Measurements from ENCODE around the gene CCDC157.
A peak's percentile ranks its signal among the peaks of the same experiment; 100 is the strongest.

CCDC157 gene

GRCh38 chr22:30356449-30357235, at the start of gene CCDC157, which contains the start of gene SF3A1:
Gene CCDC157, plus strand, starts transcription at chr22:30357007. Its CDS starts 8,994 bp downstream, at chr22:30366001.
Gene SF3A1, minus strand, starts transcription at chr22:30356894. Its CDS starts 102 bp downstream, at chr22:30356792.
- in situ Hi-C loops (cut with HindIII; ENCODE audit: low pct_ligation_motif_present, low pct_unique_long_range_greater_than_20kb, low sequenced_read_pairs), result no loop called here

GRCh38 chr22:30307041-30307574, 49.7 kb upstream of the CCDC157 start:
- DNase-seq, result no peak
- in situ Hi-C loops (cut with HindIII; ENCODE audit: low pct_ligation_motif_present, low pct_unique_long_range_greater_than_20kb, low sequenced_read_pairs), result no loop called here

More at GRCh38 chr22:30356449-30357235, at the start of gene CCDC157, which contains the start of gene SF3A1:
- DNase-seq, result peak; percentile 86

- no peak for DNase-seq
- in situ Hi-C loops (cut with HindIII; ENCODE audit: low pct_ligation_motif_present, low pct_unique_long_range_greater_than_20kb, low sequenced_read_pairs), result no loop called here
Observed at GRCh38 chr22:30308093-30308492, 48.7 kb upstream of the CCDC157 start.

- in situ Hi-C loops (cut with HindIII; ENCODE audit: low pct_ligation_motif_present, low pct_unique_long_range_greater_than_20kb, low sequenced_read_pairs), result no loop called here
- DNase-seq, result no peak
Observed at GRCh38 chr22:30308518-30309230, 48.1 kb upstream of the CCDC157 start.

GRCh38 chr22:30309951-30310741, 46.7 kb upstream of the CCDC157 start:
- in situ Hi-C loops (cut with HindIII; ENCODE audit: low pct_ligation_motif_present, low pct_unique_long_range_greater_than_20kb, low sequenced_read_pairs), result no loop called here

GRCh38 chr22:30310881-30311771, 45.7 kb upstream of the CCDC157 start:
- DNase-seq, result peak; percentile 90
- in situ Hi-C loops (cut with HindIII; ENCODE audit: low pct_ligation_motif_present, low pct_unique_long_range_greater_than_20kb, low sequenced_read_pairs), result no loop called here

More at GRCh38 chr22:30309951-30310741, 46.7 kb upstream of the CCDC157 start:
- DNase-seq, result no peak

GRCh38 chr22:30312053-30312452, 44.8 kb upstream of the CCDC157 start:
- DNase-seq, result peak; percentile 77
- in situ Hi-C loops (cut with HindIII; ENCODE audit: low pct_ligation_motif_present, low pct_unique_long_range_greater_than_20kb, low sequenced_read_pairs), result no loop called here

GRCh38 chr22:30313527-30314363, 43.1 kb upstream of the CCDC157 start:
- no peak for DNase-seq
- in situ Hi-C loops (cut with HindIII; ENCODE audit: low pct_ligation_motif_present, low pct_unique_long_range_greater_than_20kb, low sequenced_read_pairs), result no loop called here

GRCh38 chr22:30314915-30315314, 41.9 kb upstream of the CCDC157 start:
- in situ Hi-C loops (cut with HindIII; ENCODE audit: low pct_ligation_motif_present, low pct_unique_long_range_greater_than_20kb, low sequenced_read_pairs), result no loop called here
- peak; percentile 30 for DNase-seq

GRCh38 chr22:30315962-30316576, 40.7 kb upstream of the CCDC157 start:
- in situ Hi-C loops (cut with HindIII; ENCODE audit: low pct_ligation_motif_present, low pct_unique_long_range_greater_than_20kb, low sequenced_read_pairs), result no loop called here
- no peak for DNase-seq

- in situ Hi-C loops (cut with HindIII; ENCODE audit: low pct_ligation_motif_present, low pct_unique_long_range_greater_than_20kb, low sequenced_read_pairs), result no loop called here
Observed at GRCh38 chr22:30317778-30318177, 39.0 kb upstream of the CCDC157 start.

GRCh38 chr22:30318799-30319419, 37.9 kb upstream of the CCDC157 start:
- in situ Hi-C loops (cut with HindIII; ENCODE audit: low pct_ligation_motif_present, low pct_unique_long_range_greater_than_20kb, low sequenced_read_pairs), result no loop called here
- no peak for DNase-seq

More at GRCh38 chr22:30317778-30318177, 39.0 kb upstream of the CCDC157 start:
- no peak for DNase-seq

GRCh38 chr22:30320021-30320556, 36.7 kb upstream of the CCDC157 start:
- DNase-seq, result no peak
- in situ Hi-C loops (cut with HindIII; ENCODE audit: low pct_ligation_motif_present, low pct_unique_long_range_greater_than_20kb, low sequenced_read_pairs), result no loop called here

GRCh38 chr22:30321461-30321860, 35.3 kb upstream of the CCDC157 start:
- no peak for DNase-seq
- in situ Hi-C loops (cut with HindIII; ENCODE audit: low pct_ligation_motif_present, low pct_unique_long_range_greater_than_20kb, low sequenced_read_pairs), result no loop called here

- DNase-seq, result no peak
- in situ Hi-C loops (cut with HindIII; ENCODE audit: low pct_ligation_motif_present, low pct_unique_long_range_greater_than_20kb, low sequenced_read_pairs), result no loop called here
Observed at GRCh38 chr22:30323246-30323645, 33.6 kb upstream of the CCDC157 start.

Data from ACHN (cell line).